HG03439 (cell line): ENCODE measurements around the gene HAUS2.

Experiments used
- ATAC-seq: cut with Tn5 transposase; IDR thresholded peaks from one replicate; pipeline ENCODE4 v1.9.1; 2021; ENCODE audit warnings: mild to moderate bottlenecking, moderate library complexity; ENCODE audit not compliant: unreplicated experiment

Gene HAUS2

GRCh38 chr15:42605796-42606195, 57.2 kb downstream of the HAUS2 start:
- ATAC-seq = no peak

- no peak for ATAC-seq
Measured at GRCh38 chr15:42608110-42608531, 59.5 kb downstream of the HAUS2 start.

DNA sequence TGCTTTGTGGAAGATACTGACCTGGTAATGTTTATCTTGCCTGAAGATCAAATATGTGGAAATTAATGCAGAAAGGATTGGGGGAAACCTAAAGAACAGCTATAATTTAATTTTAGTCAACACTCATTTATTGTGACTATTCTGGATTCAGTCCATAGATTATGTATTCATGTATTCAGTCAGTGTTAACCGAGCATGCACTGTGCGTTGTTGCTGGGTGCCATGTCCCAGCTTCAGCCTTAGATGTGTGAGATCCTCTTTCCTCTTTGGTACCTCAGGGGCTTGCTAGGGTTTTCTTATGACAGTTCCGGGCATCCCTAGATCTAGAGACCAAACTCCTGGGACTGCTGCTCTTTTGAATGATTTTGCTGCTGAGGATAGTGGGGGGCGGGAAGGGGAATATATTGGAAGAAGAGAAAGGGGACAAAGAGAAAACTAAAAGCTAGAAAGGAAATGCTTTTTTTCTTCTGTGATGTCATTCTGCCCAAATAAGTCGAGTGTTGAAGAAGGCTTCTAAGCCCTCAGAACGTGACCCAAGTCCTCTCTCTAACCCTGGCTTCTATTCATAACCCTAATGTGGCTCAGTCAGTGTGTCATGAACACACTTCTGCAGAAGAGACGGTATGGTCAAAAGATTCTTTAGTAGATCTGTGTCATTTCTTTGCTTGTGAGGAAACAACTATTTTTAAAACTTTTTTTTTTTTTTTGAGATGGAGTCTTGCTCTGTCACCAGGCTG, 60.3 kb downstream of the HAUS2 start:
- no peak for ATAC-seq

- ATAC-seq = no peak
Measured at GRCh38 chr15:42611532-42611931, 62.9 kb downstream of the HAUS2 start.

- no peak for ATAC-seq
Measured at GRCh38 chr15:42612367-42612912, 63.8 kb downstream of the HAUS2 start.

GRCh38 chr15:42616107-42616506, 67.5 kb downstream of the HAUS2 start:
- no peak for ATAC-seq
